ENCODE measurements around the gene PRSS16.
A peak's percentile ranks its signal among the peaks of the same experiment; 100 is the strongest.

The PRSS16 gene

DNA sequence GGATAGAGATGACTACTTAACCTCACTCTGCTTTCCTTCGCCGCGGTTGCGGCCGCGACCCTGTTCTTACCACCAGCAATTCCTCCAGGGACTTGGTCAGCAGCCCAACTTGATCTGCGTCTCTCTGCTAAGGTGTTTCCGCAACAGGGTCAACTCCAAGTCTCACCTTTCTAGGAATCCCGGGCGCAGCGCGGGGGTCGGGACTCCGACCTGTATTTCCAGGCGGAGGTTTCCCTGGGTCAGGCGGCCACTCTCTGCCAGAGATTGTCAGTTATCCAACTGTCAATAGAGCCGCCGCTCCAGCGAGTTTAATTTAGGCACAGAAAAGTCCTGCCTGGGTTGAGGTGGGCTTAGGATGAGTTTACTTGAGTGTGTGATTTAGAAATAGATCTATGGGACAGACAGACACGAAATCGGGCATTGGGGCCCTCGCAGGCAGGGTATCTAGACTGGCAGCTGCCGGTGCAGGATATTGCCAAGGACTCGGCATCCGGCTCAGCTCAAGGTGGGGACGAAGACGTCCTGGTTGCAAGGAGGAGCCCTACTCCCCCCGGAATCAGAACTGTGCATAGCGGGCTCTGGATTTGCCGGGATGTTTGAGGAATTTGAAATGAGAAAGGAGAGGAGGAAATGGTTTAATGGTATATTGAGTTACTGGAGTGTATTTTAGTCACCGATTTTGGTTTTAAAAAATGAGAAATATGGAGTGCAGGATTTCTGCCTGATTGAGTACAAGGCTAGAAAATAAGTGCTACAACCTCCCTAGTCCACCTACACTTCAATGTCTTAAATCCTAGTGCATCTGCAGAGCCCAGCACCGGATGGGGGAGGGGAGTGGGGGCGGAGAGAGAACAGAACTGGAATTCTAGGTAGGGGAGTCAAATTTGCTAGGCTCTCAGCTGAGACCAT is 40.9 kb downstream of the PRSS16 start:
- no peak for DNase-seq

DNA sequence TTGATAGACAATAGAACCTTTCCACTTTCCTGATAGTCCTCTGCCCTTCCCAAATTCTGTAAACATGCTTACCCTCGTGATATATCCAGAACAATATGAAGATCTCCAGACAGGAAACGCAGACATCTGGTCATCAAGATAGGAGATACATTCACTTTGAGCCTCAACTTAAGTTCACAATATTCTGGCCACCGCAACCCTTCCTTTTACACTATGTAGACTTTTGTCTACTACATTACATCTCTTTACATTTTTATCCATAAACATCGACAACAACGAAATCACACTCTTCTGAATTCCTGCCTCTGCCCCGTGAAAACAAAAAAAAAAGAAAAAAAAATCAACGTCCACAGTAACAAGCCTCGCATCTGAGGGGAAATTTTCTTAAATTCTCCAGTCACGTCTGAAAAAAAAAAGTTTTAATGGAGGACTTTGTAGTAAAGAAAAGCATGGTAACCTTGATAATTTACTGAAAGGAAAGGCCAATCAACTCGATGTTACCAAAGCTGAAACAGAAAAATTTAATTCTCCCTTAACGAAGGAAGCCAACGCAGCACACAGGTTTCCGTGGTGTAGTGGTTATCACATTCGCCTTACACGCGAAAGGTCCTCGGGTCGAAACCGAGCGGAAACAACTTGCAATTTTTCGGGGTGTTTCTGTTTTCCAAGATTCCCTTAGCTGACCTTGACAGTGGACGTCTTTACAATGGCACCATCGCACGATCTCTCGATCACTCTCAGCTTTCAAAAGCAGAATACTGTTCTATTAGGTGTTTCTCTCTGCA is 42.8 kb downstream of the PRSS16 start:
- peak; percentile 34 for DNase-seq

DNA sequence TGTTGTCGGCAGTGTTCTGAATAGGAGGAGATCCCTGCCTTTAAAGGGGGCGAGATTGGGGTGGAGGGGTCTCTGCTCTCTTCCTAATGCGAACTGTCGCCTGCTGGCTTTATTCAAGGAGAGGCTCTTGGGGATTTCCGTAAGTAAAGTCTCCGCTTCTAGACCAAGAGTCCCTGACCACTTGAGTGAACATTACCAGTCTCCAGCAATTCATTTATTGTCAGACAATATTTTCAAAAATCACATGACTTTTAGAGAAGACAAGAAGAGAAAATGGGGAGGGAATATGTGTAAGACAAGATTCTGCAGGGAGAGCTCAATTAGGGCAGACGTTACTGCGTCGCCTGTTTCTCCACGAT is 43.3 kb downstream of the PRSS16 start:
- no peak for DNase-seq

DNA sequence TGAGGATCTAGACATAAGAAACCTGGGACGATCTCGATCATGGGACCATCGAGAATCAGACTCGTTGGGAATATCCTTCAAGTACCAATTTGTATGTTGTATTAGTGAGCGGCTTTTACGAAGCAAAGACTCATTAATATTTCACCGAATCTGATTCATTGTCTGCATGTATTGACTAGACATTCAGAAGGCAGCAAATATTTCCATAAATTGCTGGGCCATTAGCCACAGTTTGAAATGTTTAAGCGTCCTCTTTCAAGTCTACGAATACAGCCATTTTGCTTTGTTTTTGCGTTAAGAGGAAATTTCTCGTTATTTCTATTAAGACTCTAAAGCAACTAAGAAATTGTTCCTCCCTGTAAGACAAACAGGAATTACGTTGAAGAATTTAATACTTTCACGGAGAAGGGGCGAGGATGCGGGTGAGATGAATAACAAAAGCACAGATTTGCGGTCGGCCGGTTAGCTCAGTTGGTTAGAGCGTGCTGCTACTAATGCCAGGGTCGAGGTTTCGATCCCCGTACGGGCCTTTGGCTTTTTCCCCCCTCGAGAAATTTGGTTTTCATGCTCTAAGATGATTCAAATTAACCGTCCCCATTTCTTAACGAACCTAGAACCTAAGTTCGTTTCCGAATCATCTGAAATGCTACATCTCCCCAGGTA is 46.1 kb downstream of the PRSS16 start:
- DNase-seq = peak; percentile 69

DNA sequence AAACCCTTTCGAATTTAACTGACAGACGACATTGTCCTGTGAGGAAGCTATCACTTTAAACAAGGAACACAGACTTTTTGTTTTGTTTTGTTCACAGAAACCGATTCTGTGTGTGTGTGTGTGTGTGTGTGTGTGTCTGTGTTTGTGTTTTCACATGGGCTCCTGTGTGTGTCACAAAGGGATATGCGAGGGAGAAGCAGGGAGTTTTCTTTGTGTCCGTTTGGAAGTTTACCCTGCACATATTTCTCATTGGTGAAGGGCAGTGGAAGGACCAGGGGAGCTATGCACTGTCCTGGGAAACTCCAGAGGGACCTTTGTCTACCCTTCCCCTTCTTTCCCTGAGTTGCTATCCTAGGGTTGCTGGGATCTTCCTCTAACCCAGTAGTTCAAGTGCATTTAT is 46.9 kb downstream of the PRSS16 start:
- DNase-seq = no peak

DNA sequence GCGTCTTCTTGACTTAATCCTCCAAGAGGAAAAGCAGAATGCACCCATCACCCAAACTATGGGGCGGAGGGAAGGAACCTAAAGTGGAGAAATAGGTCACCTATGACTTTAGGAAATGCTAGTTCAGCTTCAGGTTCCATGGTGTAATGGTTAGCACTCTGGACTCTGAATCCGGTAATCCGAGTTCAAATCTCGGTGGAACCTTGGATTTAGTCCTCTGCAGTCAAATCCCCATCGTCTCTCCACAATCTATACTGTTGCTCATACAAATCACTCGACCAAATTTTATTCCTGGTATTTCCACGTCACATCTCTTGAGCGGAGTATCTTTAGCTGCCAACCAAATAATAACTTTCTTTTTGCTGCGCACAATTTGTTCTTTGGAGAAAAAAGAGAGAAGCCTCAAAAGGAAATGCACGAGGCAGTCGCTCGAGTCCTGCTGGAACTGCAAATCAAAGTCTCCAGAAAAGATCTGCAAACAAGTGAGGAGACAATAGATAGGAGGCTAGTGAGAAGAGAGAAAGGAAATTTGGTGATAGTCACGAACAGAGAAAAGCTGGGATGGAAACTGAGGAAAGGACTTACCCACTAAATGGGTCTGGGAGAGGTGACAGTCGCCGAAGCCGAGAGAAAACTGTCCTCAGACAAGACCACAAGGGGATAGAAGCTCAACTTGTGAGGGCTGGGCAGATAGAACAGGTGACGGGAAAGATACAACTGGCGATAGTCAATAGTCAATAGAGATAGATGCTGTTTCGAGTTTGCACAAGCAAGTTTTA is 48.0 kb downstream of the PRSS16 start:
- peak; percentile 77 for DNase-seq

DNA sequence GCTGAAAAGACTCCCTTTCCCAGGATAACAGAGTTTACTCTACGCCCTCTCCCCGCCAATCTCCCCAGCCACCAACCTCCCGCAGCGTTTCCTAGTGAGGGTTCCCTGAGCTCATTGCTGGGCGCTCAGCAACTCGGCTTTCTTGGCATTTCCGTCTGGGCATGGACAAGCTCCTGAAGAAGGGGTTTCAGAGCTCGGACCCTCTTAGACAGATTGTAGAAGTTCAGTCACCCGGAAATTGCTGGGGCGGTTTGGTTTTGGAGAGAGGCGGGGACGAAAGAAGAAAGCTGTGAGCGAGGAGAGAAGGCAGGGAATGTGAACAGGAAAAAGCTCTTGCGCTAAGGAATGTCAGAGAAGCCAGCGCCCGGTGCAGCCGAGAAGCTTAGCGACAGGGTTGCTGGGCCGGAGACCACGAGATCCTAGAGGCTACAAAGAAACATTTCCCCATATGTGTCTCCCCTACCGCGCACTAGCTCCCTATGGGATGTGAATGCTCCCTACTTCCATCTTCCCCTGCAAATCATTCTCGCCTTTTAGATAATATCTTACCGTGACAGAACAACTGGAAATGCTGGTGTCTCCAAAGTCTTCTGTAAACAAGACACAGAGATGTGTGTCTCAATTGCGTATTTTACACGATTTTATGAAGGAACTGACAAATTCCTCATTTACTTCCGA is 48.7 kb downstream of the PRSS16 start:
- DNase-seq = peak; percentile 45

DNA sequence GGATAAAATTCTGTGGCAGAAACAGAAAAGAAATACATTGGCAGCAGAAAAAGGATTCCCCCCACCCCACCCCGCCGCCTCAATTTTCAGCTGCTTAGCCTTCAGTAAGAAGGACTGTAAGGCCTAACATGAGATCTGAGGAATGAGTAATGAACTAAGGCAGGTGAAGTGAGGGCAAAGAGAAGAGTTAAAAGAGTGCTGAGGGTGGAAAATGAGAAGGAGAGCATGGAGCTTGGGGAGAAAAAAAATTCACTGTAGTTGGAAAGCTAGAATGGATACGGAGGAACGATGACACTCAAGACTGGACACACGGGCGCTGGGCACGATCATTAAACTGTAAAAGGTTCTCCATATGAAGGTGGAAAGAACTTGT is 50.0 kb downstream of the PRSS16 start:
- no peak for DNase-seq

DNA sequence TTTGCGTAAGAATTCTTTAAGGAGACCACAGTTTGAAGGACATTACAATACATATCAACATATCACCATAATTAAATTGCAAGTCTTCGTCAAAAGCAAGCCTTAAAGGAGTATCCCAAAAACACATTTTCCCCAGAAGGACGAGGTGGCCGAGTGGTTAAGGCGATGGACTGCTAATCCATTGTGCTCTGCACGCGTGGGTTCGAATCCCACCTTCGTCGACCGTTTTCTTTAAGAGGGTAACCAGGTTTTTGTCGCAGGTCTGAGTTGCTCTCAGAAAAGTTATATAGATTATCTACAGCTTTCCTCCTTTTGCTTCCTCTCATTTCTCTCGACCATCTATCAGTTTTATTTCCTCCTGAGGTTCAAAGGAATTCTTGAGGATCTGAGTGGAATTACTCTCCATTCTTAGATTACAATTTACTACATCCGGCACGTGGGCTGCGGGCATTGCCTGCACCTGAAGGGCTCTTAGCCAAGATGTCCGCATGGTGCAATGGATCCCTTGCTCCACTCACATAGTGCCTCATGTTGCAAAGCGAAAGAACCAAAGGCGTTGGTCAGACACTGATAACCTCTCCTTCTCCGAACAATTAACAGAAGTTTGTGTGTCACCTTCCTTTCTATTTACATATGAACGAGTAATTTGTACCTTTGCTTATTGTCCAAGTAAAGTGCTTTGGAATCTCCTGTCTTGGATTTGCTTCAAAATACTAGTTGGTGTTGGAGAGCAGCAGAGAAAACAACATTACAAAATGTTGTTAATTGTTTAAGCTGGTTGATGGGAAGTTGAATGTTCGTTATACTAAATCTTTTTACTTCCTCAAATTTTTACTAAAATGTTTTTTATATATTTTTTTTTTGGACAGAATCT is 50.6 kb downstream of the PRSS16 start:
- peak; percentile 64 for DNase-seq

DNA sequence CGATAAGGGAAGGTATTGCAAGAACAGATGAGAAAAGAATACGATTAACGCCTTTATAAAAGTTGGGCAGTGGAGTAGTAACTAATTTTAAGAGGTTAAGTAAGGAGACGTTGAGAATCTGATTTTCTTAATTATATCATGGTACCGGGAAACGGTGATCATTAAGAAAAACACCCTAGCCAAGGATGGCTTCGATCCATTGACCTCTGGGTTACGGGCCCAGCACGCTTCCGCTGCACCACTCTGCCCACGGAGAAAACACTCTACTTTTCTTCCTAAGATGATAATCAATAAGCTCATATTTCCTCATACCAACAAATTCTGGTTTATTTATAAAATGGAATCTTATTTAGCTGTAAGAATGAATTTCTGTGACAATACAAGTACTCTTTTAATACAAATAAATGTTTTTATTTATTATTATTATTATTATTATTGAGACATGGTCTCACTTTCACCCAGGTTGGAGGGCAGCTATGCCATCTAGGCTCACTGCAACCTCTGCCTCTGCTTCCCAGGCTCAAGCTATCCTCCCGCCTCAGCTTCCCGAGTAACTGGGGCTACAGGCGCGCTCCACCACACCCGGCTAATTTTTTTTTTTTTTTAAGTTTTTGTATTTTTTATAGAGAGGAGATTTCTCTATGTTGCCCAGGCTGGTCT is 56.2 kb downstream of the PRSS16 start:
- DNase-seq = no peak

Measured in fibroblast of upper back skin (primary cell).